OCI-M1 (cell line): ENCODE data around the gene SLC16A3.

Source experiments
- DNase-seq: peaks from one replicate; lab custom pipeline; 2025; lab: John Stamatoyannopoulos, UW

SLC16A3 gene

GRCh38 chr17:82236142-82236971, 7.5 kb downstream of the SLC16A3 start:
- peak; percentile 76 for DNase-seq

GRCh38 chr17:82237083-82237745, 8.4 kb downstream of the SLC16A3 start:
- no peak for DNase-seq

GRCh38 chr17:82237746-82238471, 9.1 kb downstream of the SLC16A3 start:
- no peak for DNase-seq

- DNase-seq = no peak
Measured at GRCh38 chr17:82238472-82239201, 9.8 kb downstream of the SLC16A3 start.

GRCh38 chr17:82239401-82239925, 10.6 kb downstream of the SLC16A3 start:
- no peak for DNase-seq

GRCh38 chr17:82239926-82240505, 11.2 kb downstream of the SLC16A3 start:
- DNase-seq = no peak

- DNase-seq = no peak
Measured at GRCh38 chr17:82240506-82241182, 11.8 kb downstream of the SLC16A3 start.

GRCh38 chr17:82241183-82241925, 12.5 kb downstream of the SLC16A3 start:
- DNase-seq = peak; percentile 19

GRCh38 chr17:82241926-82242697, 13.3 kb downstream of the SLC16A3 start:
- DNase-seq = no peak

- no peak for DNase-seq
Measured at GRCh38 chr17:82242698-82242976, 13.8 kb downstream of the SLC16A3 start.

- no peak for DNase-seq
Measured at GRCh38 chr17:82242977-82243647, 14.3 kb downstream of the SLC16A3 start.

- DNase-seq = no peak
Measured at GRCh38 chr17:82243648-82244412, 15.0 kb downstream of the SLC16A3 start.

GRCh38 chr17:82244413-82245133, 15.7 kb downstream of the SLC16A3 start:
- DNase-seq = peak; percentile 21

- no peak for DNase-seq
Measured at GRCh38 chr17:82245134-82246039, 16.5 kb downstream of the SLC16A3 start.

- no peak for DNase-seq
Measured at GRCh38 chr17:82246040-82246364, 17.2 kb downstream of the SLC16A3 start.

GRCh38 chr17:82246365-82247181, 17.7 kb downstream of the SLC16A3 start:
- no peak for DNase-seq
